ENCODE measurements around the gene GJD2. TPM values are rescaled to one million over a fixed set of nuclear protein-coding genes. Genes with fewer than 3 reads are reported as not detected.

GJD2 gene
- total and polyA plus RNA-seq, 11 donors: 0.04 to 0.31 (median 0.25) TPM; not detected in 6

DNA sequence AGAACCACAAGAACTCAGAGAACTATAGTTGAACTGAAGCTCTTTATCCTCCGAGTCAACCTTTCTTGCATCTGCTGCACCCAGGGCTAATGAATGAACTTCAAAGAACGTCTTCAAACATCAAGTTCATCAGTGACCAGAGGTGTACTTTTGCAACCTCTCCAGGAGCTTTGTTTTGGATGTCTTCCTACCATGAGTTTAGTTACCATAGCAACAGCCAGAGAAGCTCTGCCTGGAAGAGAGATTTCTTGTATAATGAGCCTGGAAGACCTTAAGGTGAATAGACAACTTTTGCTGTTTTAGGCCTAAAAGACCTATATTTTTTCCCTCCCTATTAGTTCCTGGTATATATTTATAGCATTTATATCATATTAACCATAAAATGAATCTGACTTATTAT, 31.4 kb upstream of the GJD2 start:
- TF ChIP-seq, protein P1, sequence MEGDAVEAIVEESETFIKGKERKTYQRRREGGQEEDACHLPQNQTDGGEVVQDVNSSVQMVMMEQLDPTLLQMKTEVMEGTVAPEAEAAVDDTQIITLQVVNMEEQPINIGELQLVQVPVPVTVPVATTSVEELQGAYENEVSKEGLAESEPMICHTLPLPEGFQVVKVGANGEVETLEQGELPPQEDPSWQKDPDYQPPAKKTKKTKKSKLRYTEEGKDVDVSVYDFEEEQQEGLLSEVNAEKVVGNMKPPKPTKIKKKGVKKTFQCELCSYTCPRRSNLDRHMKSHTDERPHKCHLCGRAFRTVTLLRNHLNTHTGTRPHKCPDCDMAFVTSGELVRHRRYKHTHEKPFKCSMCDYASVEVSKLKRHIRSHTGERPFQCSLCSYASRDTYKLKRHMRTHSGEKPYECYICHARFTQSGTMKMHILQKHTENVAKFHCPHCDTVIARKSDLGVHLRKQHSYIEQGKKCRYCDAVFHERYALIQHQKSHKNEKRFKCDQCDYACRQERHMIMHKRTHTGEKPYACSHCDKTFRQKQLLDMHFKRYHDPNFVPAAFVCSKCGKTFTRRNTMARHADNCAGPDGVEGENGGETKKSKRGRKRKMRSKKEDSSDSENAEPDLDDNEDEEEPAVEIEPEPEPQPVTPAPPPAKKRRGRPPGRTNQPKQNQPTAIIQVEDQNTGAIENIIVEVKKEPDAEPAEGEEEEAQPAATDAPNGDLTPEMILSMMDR (IDR thresholded peaks at IDR 0.05): no peak
- TF ChIP-seq POLR2A (IDR thresholded peaks at IDR 0.05): no peak
- H3K27ac ChIP-seq: no peak overlapping the region
- H3K27me3 ChIP-seq: no peaks in the 10 kb centered on the region
- WGBS, 4 donors: 73 to 78% (median 76%) methylated on average over 2 of the region's 2 CpGs
- intact Hi-C loops (cut with DNase I): loop anchor here in 2 of 10 donors (5.0 to 10.0 kb wide), 2 partner anchors 61 to 64 kb away; no protein-coding TSS in a partner anchor
- DNase-seq: no peak
- no peak for ATAC-seq
- peaks cover 0 to 16% (median 0%) of the 10 kb centered on the region in 9 donors for H3K36me3 ChIP-seq
- H3K4me3 ChIP-seq: no peak overlapping the region
- H3K4me1 ChIP-seq: no peaks in the 10 kb centered on the region
- peaks cover 0 to 2% (median 0%) of the 10 kb centered on the region in 12 donors for H3K9me3 ChIP-seq

DNA sequence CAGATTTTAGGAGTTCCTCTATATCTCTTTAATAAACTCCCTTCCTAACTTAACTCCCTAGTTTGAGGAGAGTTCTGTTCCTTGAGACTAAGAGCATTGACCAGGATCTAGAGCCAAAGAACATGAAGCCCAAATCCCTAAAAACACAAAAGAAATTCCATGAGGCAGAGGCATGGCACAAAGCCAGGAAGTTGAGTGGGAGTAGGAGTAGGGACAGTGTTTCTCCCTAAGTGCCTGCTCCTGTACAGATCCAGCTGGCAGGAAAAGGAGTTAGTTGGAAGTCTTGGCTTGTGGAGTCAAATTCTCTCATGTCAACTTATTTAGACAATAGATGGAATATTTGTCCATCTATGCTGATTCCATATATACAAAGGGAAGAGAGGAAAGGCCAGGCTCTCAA, 29.2 kb upstream of the GJD2 start:
- no peak for DNase-seq
- no peaks in the 10 kb centered on the region for H3K27me3 ChIP-seq
- no peak for ATAC-seq
- no peak for TF ChIP-seq POLR2A (IDR thresholded peaks at IDR 0.05)
- TF ChIP-seq, protein P1 (IDR thresholded peaks at IDR 0.05): no peak
- no peak overlapping the region for H3K27ac ChIP-seq
- H3K36me3 ChIP-seq: no peaks in the 10 kb centered on the region
- H3K9me3 ChIP-seq: peaks cover 0 to 11% (median 0%) of the 10 kb centered on the region in 12 donors
- no peak overlapping the region for H3K4me3 ChIP-seq
- H3K4me1 ChIP-seq: no peaks in the 10 kb centered on the region
- intact Hi-C loops (cut with DNase I): loop anchor here in 2 of 10 donors (5.0 to 10.0 kb wide), 2 partner anchors 42 to 59 kb away; no protein-coding TSS in a partner anchor

DNA sequence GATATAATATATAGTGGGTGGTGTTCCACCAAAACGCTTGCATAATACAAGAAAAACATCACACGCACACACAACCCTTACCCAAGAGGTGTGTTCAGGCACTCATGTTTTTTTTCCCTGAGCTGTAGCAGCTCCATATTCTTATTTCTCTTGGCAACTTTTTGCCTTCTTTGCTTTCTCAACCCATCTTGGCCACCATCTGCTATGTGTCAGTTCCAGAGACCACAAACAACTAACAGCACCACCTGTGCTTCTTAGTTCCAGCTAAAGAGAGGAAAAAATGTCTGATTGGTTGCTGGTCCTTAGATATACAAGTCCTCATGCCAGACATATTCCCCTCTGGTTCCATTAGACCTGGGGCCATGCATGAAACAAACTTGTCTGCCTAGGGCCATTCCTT, 28.6 kb upstream of the GJD2 start:
- Histone ChIP-seq H3K4me1 (no peaks in the 10 kb centered on the region), H3K27ac (no peak overlapping the region), H3K9me3 (peaks cover 0 to 11% (median 0%) of the 10 kb centered on the region in 12 donors), H3K4me3 (no peak overlapping the region), H3K36me3 (no peaks in the 10 kb centered on the region), H3K27me3 (no peaks in the 10 kb centered on the region)
- TF ChIP-seq, protein P1 (IDR thresholded peaks at IDR 0.05): no peak
- TF ChIP-seq POLR2A (IDR thresholded peaks at IDR 0.05): no peak
- ATAC-seq (no peak), DNase-seq (no peak)
- 93 to 97% (median 95%) methylated on average over 2 of the region's 2 CpGs for WGBS, 4 donors
- intact Hi-C loops (cut with DNase I): loop anchor here in 2 of 10 donors (5.0 to 10.0 kb wide), 2 partner anchors 41 to 59 kb away; no protein-coding TSS in a partner anchor

DNA sequence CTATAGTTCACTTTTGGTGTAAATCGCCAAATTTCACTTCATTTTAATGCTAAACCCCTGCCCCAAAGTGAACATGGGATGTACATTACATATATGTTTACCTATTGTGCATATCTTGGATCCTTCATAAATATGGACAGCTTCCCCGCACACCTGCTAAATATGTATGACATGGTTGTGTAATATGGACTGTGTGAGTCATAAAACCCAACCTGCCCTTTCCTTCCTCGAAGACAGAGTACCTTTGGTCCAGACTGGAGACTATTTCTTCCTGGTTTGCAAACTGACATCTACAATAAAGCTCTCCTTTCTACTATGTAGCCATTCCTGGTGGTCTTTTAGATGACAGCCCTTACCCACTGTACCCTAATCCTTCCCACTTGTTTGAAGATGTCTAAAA, 28.1 kb upstream of the GJD2 start:
- Histone ChIP-seq H3K9me3 (peaks cover 0 to 11% (median 0%) of the 10 kb centered on the region in 12 donors), H3K4me1 (no peaks in the 10 kb centered on the region), H3K36me3 (no peaks in the 10 kb centered on the region), H3K27me3 (no peaks in the 10 kb centered on the region), H3K27ac (no peak overlapping the region), H3K4me3 (no peak overlapping the region)
- intact Hi-C loops (cut with DNase I): loop anchor here in 2 of 10 donors (5.0 to 10.0 kb wide), 2 partner anchors 41 to 58 kb away; no protein-coding TSS in a partner anchor
- WGBS, 4 donors: 79 to 85% (median 85%) methylated on average over 3 of the region's 3 CpGs
- TF ChIP-seq, protein P1 (IDR thresholded peaks at IDR 0.05): no peak
- no peak for TF ChIP-seq POLR2A (IDR thresholded peaks at IDR 0.05)
- DNase-seq (no peak), ATAC-seq (no peak)
